Aorta (tissue), 5 donors: ENCODE measurements around the gene TMEM109. TPM values are rescaled to one million over a fixed set of nuclear protein-coding genes. Genes with fewer than 3 reads are reported as not detected.
A peak's percentile ranks its signal among the peaks of the same experiment; 100 is the strongest.
"Not testable (repeated sequence)": the region's sequence is repeated elsewhere in the genome, so short reads cannot be mapped to it uniquely, and the experiment has no call there.

Experiments used
- ATAC-seq: fragments of 200-7000 bp; cut with Tn5 transposase; one replicate; pipeline ENCODE4 v1.9.1; 2022; ENCODE audit warnings: moderate library complexity; ENCODE audit not compliant: low FRiP score
- DNase-seq, 2 donors: peaks; one replicate each; pipeline ENCODE4 v3.0.0-alpha.2; 2020
- H3K27ac ChIP-seq, 2 donors: one replicate each; pipeline ENCODE4 v1.5.1; 2013; ENCODE audit warnings: low read length in 2 of 2, mild to moderate bottlenecking in 2 of 2, moderate library complexity in 2 of 2, control low read depth in 1 of 2, inconsistent platforms in 1 of 2, low read depth in 1 of 2
- H3K27me3 ChIP-seq, 2 donors: one replicate each; pipeline ENCODE4 v1.6.1; 2013; ENCODE audit warnings: control low read depth in 1 of 2, low read length in 1 of 2, mild to moderate bottlenecking in 1 of 2, moderate library complexity in 1 of 2; ENCODE audit not compliant: insufficient read depth in 2 of 2, control insufficient read depth in 1 of 2
- H3K36me3 ChIP-seq, 2 donors: one replicate each; pipeline ENCODE4 v1.6.1; 2013; ENCODE audit warnings: control low read depth in 1 of 2, low read length in 1 of 2, mild to moderate bottlenecking in 1 of 2; ENCODE audit not compliant: insufficient read depth in 2 of 2, control insufficient read depth in 1 of 2
- H3K4me1 ChIP-seq, 2 donors: one replicate each; pipeline ENCODE4 v1.6.1; 2013; ENCODE audit warnings: low read length in 2 of 2, control low read depth in 1 of 2, mild to moderate bottlenecking in 1 of 2, moderate library complexity in 1 of 2; ENCODE audit not compliant: insufficient read depth in 2 of 2, control insufficient read depth in 1 of 2
- H3K4me3 ChIP-seq, 2 donors: one replicate each; pipeline ENCODE4 v1.5.1; 2013; ENCODE audit warnings: low read length in 2 of 2, control low read depth in 1 of 2, mild to moderate bottlenecking in 1 of 2
- H3K9me3 ChIP-seq: one replicate; pipeline ENCODE4 v1.6.1; 2013; ENCODE audit warnings: mild to moderate bottlenecking, low read length; ENCODE audit not compliant: control insufficient read depth
- WGBS, 2 donors: extraction: QIAGEN DNeasy Blood & Tissue Kit; methylation state at CpG; one replicate each; pipeline ENCODE4 v1.1.7; 2013; 5-methylcytosine and 5-hydroxymethylcytosine counted together
- intact Hi-C, 2 donors: fragments of 100-400 bp; cut with DNase I; formaldehyde crosslinking; loops; one replicate each; pipeline versions ENCODE4 v1.14.2 to v1.15.0; 2022
- polyA plus RNA-seq, 2 donors: library from polyadenylated mRNA; stranded (reverse); fragments of 200-250 nt; gene quantifications; one replicate each; pipeline ENCODE4 v1.2.3, GENCODE V29; 2013
- total RNA-seq, 2 donors: library from RNA; stranded (reverse); fragmentation: NEBNext Ultra II Directional; extraction: Animal tissue kit (Norgen Biotek cat#: 25700); gene quantifications; one replicate each; pipeline ENCODE4 v1.2.1, GENCODE V29; 2021
- donor health status: healthy with polysubstance abuse.
- donor health status: Bipolar disorder and iron deficiency.
- donor health status: DM: no; HTN: no; CAD: no.
- donor health status: DM: no; HTN: no; CAD: no.
- donor health status: DM: yes; HTN: yes; CAD: no.

The TMEM109 gene
- total and polyA plus RNA-seq, 4 donors = 82.4 to 148 (median 116) TPM

- WGBS, 2 donors = 7 to 8% methylated on average over 16 of the region's 16 CpGs
- no peaks in the 10 kb centered on the region for H3K4me1 ChIP-seq
- H3K4me3 ChIP-seq = peak overlapping the region; percentile 93
- intact Hi-C loops = loop anchor here (5.0 kb wide), 1 partner anchor 63 kb away; the partner anchor contains the start of gene CCDC86 (in 2 of the 2)
- DNase-seq (no peak), ATAC-seq (no peak)
- peaks cover 0 to 1% of the 10 kb centered on the region in 2 donors for H3K36me3 ChIP-seq
- H3K9me3 ChIP-seq = no peaks in the 10 kb centered on the region
- H3K27ac ChIP-seq = peak overlapping the region; percentile 80 to 93
- H3K27me3 ChIP-seq = no peaks in the 10 kb centered on the region
These were observed 8.3 kb upstream of the TMEM109 start for GRCh38 chr11:60905551-60906113.

GRCh38 chr11:60906132-60906972 lies 7.6 kb upstream of the TMEM109 start, which contains the start of gene PRPF19:
Gene PRPF19 (minus strand): TSS chr11:60906585. CDS start chr11:60906382, 203 bp downstream.
- H3K9me3 ChIP-seq = no peaks in the 10 kb centered on the region
- no peaks in the 10 kb centered on the region for H3K27me3 ChIP-seq
- H3K4me3 ChIP-seq = peak within 1 kb of the TSS; percentile 93
- 0 to 1% methylated on average over 69 to 75 of the region's 75 CpGs for WGBS, 2 donors
- DNase-seq = peak; percentile 98 to 99
- peak within 1 kb of the TSS; percentile 80 to 93 for H3K27ac ChIP-seq
- intact Hi-C loops = loop anchor here (5.0 kb wide), 1 partner anchor 64 kb away; the partner anchor contains the start of gene CCDC86 (in 2 of the 2)
- peaks cover 0 to 1% of the 10 kb centered on the region in 2 donors for H3K36me3 ChIP-seq
- no peaks in the 10 kb centered on the region for H3K4me1 ChIP-seq
- ATAC-seq = peak; percentile 98

GRCh38 chr11:60908803-60909202 lies 5.2 kb upstream of the TMEM109 start:
- 24 to 25% methylated on average over 1 of the region's 1 CpG for WGBS, 2 donors

GRCh38 chr11:60909680-60910280 lies 4.2 kb upstream of the TMEM109 start:
- intact Hi-C loops = loop anchor here (5.0 to 10.0 kb wide), 4 partner anchors 38 to 255 kb away; partner anchors contain the start of genes CCDC86 (in 2 of the 2) and VPS37C (in 1 of the 2)
- not testable (repeated sequence) for H3K36me3 ChIP-seq, ATAC-seq, H3K27me3 ChIP-seq, H3K4me3 ChIP-seq, DNase-seq, H3K4me1 ChIP-seq, H3K9me3 ChIP-seq, H3K27ac ChIP-seq
- 63% methylated on average over 3 of the region's 3 CpGs for WGBS, 2 donors

More at GRCh38 chr11:60908803-60909202, 5.2 kb upstream of the TMEM109 start:
- Histone ChIP-seq H3K4me3 (no peak overlapping the region), H3K27ac (no peak overlapping the region), H3K9me3 (no peaks in the 10 kb centered on the region), H3K36me3 (no peaks in the 10 kb centered on the region), H3K27me3 (no peaks in the 10 kb centered on the region), H3K4me1 (no peaks in the 10 kb centered on the region)
- DNase-seq = no peak
- intact Hi-C loops = loop anchor here (5.0 kb wide), 1 partner anchor 67 kb away; the partner anchor contains the start of gene CCDC86 (in 2 of the 2)
- ATAC-seq = no peak

- Histone ChIP-seq H3K4me3 (no peak overlapping the region), H3K27ac (no peak overlapping the region), H3K9me3 (no peaks in the 10 kb centered on the region), H3K27me3 (no peaks in the 10 kb centered on the region), H3K4me1 (no peaks in the 10 kb centered on the region), H3K36me3 (no peaks in the 10 kb centered on the region)
- DNase-seq (peak in 1 of 2 donors; percentile 69), ATAC-seq (no peak)
- 85 to 93% methylated on average over 3 of the region's 3 CpGs for WGBS, 2 donors
- intact Hi-C loops = loop anchor here (5.0 to 10.0 kb wide), 3 partner anchors 37 to 255 kb away; partner anchors contain the start of gene VPS37C (in 1 of the 2)
These were observed 3.7 kb upstream of the TMEM109 start for GRCh38 chr11:60910281-60910687.

GRCh38 chr11:60910711-60911380 lies 3.1 kb upstream of the TMEM109 start:
- no peaks in the 10 kb centered on the region for H3K36me3 ChIP-seq
- WGBS, 2 donors = 68 to 72% methylated on average over 5 of the region's 5 CpGs
- no peak for DNase-seq
- intact Hi-C loops = loop anchor here (5.0 to 10.0 kb wide), 3 partner anchors 36 to 254 kb away; partner anchors contain the start of gene VPS37C (in 1 of the 2)
- H3K27ac ChIP-seq = no peak overlapping the region
- no peaks in the 10 kb centered on the region for H3K9me3 ChIP-seq
- no peak overlapping the region for H3K4me3 ChIP-seq
- ATAC-seq = no peak
- H3K4me1 ChIP-seq = no peaks in the 10 kb centered on the region
- no peaks in the 10 kb centered on the region for H3K27me3 ChIP-seq

GRCh38 chr11:60912223-60912850 lies 1.6 kb upstream of the TMEM109 start:
- no peak overlapping the region for H3K27ac ChIP-seq
- DNase-seq (no peak), ATAC-seq (no peak)
- H3K4me3 ChIP-seq = no peak overlapping the region
- WGBS, 2 donors = 71 to 73% methylated on average over 12 of the region's 12 CpGs
- intact Hi-C loops = loop anchor here (5.0 to 10.0 kb wide), 3 partner anchors 35 to 252 kb away; partner anchors contain the start of gene VPS37C (in 1 of the 2)
- no peaks in the 10 kb centered on the region for H3K27me3 ChIP-seq
- H3K4me1 ChIP-seq = no peaks in the 10 kb centered on the region
- H3K36me3 ChIP-seq = no peaks in the 10 kb centered on the region
- H3K9me3 ChIP-seq = no peaks in the 10 kb centered on the region
